Urothelium cell line (cell line): ENCODE results near the gene UBE3D.
"Not testable (repeated sequence)": the region's sequence is repeated elsewhere in the genome, so short reads cannot be mapped to it uniquely, and the experiment has no call there.

Experiments
- DNase-seq: peaks from one replicate; pipeline ENCODE4 v3.0.0; 2011; ENCODE audit warnings: low spot score, mixed read lengths
- FAIRE-seq: peaks from 2 replicates; lab custom pipeline; 2011; peaks lifted over from hg19 to GRCh38; lab: Jason Lieb, UNC

Gene UBE3D

DNA sequence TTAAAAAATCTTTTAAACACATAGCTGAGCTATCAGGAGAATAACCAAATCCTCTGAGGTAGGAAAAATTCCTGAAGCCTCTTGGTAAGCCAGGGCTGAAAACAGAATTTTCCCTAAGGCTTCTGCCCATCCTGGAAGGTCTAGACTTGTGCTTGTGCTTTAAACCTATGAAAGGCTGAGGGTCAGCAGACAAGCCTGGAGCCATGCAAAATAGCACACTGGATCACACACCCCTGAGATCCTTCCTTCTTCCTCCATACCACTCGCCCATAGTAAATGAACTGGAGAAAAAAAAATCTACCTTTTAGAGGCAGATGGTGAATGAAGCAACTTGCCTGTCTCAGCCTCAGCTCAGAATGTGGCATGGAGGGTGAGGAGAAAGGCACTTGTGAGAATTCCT, 144.4 kb downstream of the UBE3D start:
- no peak for FAIRE-seq

DNA sequence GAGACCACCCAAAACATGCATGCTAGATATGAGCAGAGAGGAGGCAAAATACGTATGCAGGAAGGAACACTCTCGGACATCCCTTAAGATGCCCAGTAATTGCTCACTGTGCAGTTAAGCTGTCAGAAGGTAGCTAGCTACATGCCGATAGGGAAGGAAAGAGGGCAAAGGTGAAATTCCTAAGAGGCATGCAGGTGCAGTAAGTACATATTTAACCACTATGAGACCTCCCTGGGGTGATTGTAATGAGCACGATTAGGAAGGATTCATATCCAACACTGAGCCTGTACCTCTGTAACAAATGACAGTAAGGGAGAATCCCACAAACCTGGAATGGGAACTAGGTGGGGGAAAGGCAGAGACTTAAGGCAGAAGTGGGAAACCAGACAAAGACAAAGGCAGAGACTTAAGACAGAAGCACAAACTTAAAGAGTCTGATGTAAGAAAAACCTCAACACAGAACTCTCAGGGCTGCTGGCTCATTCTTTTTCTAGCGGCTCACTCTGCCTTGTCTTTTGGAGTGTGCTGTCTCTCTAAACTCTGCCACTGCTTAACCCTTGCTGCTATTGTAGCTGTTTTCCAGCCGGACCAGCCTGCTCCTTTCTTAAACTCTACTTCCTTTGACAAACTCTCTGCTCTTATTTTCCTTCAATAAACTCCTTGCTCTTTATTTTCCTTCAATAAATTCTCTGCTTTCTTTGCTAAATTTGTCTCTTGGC, 148.1 kb downstream of the UBE3D start:
- DNase-seq = no peak
- FAIRE-seq = no peak

More for the DNA sequence above, 144.4 kb downstream of the UBE3D start:
- no peak for DNase-seq

DNA sequence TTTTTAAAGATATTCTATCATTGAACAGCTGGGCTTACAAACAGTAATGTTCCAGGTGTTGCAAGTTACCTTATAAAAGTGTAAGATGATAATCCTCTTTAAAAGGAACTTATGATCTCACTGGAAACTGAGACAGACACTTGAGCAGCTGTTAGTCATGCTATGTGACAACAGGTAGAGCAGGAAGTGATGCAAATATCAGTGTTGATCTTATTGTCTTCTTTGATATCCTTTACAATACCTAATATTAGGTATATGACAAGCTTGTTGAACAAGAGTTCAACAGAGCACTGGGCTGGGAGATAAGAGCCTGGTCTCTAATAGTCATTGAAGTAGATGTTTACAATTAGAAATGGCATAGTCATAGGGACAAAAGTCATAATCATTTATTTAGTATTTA, 150.0 kb downstream of the UBE3D start:
- no peak for FAIRE-seq
- DNase-seq = no peak

DNA sequence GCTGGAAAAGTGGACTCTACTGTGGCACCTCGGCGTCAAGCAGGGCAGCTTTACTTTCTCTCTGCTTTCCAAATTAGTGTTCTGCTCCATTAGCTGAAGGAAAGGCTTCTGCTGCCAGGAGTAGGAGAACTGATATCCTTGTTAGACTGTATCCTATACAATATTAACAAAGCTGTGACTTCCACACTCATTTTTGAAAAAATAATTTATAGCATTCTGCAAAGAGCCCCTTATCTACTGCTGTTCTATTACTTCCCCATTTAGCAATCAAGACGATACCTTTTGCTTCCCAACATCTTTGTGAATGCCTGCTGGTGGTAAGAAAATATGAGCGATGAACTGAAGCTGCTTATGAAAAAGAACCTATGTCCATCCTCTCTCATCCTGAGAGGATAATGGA, 151.1 kb downstream of the UBE3D start:
- FAIRE-seq (no peak), DNase-seq (no peak)

DNA sequence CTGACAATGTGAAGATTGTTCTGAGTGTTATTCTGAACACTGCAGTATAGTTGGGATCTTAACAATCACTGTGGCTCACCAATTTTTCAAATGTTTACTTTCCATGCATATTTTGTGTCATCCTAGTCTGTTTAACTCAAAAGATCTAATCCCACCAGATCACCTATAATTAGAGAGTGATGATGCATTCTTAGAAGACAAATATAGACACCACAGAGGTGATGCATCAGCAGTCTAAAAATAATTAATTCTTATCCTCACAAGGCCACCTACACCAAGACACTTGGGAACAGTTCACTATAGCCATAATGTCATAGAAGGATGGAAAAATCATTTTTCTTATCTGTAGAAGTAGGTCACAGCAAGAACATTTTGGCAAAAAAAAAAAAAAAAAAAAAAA, 154.8 kb downstream of the UBE3D start:
- FAIRE-seq (no peak), DNase-seq (no peak)

DNA sequence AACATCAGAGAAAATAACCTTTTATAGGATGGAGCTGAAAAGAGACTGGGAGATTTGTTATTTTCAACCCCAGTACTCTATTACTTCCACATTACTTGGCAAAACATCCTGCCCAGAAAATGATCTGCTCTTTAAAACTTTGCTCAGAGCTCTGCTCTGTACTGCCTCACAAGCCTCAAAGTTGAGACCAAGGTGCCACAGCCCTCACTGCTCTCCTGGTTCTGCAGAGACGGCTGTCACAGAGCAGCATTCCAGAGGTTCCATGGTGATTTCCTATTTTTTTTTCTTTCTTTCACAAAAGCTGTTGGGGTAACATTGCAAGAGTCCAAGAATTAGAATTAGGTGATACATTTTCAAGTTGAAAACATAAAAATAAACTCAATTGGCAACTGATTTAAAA, 155.2 kb downstream of the UBE3D start:
- DNase-seq (no peak), FAIRE-seq (no peak)

DNA sequence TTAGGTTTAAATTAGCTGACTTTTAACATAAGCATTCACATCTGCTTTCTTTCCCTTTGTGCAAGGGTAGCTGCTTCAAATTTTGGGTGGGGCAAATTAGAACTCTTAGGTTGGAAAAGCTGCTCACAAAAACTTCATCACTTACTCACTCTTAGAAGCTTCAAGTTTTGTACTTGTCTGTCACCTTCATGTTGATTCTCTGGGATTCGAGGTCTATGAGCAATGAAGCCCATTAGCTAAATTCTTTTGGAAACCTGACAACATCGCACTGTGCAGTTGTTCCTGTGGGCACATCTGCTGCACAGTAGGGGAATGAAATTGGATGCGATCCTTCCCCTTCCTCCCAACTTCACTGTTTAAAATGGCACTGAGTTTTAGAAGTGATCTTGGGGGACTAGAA, 156.1 kb downstream of the UBE3D start:
- FAIRE-seq (no peak), DNase-seq (no peak)

DNA sequence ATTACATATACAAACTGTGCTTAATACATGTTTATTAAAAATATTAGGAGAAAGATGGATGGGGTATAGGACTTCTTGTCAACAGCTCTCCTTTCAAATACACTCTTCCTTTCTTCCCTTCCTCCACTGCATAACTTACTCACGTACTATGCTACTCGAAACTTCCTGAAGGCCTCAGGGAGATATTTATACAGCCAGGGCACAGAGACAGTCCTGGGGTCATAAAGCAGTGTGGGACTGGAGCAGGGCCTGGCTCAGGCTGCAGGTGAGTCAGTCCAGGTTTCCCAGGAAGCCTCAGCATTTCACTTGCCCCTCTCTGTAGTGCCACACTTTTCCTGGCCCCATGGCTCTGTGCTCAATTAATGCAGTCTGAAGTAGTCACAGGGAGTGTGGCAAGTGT, 157.0 kb downstream of the UBE3D start:
- no peak for DNase-seq
- FAIRE-seq = no peak

DNA sequence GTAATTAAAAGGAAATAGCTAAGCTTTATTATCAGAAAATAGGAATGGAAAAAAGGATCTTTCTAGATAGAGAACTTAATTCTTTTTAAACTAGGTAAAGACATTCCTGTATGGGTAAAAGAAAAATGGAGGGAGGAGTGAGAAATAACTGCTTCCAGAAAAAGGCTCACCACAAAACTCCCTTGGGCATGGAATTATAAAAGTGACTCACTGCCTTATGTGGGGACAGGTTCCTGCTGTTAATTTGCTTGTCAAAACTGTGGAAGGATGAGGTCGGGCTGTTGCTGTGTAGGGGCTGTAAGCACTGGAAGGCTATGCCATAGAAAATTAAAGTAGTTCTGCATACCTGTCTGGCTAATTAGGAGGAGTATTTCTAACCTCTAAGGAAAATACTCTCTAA, 158.7 kb downstream of the UBE3D start:
- FAIRE-seq = no peak
- DNase-seq = peak; percentile 14

DNA sequence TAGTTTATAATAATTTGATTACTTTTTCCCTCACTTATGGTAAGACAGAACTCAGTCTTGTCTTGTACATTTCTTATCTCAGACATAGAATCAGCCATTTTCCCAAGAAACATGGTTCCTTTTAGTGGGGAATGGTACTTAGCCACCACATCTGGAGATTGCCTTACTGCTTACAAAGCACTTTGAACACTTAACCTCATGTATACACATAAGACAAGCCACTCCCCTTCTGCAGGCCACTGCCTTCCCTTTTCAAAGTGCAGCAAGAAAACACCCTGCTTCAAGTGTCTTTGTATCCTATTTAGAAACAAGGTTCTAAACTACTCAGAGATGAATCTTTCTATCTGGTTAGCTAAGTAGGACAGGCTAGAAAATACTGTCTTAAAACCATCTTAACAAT, 159.2 kb downstream of the UBE3D start:
- DNase-seq = no peak
- no peak for FAIRE-seq

DNA sequence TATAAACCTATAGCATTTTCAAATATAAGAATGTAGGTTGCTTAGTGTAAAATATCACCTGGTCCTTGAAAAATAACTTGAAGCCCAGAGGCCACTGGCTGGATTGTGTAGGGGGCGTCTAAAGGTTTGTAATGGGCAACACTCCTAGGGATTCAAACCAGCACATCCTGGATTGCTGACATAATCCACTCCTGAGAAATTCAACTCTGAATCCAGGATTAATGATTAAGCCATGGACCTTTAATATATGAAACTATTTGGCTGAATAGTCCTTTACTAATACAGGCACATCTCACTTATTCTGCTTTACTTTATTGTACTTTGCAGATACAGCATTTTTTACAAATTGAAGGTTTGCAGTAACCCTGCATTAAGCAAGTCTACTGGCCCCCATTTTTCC, 160.8 kb downstream of the UBE3D start:
- DNase-seq (no peak), FAIRE-seq (no peak)

DNA sequence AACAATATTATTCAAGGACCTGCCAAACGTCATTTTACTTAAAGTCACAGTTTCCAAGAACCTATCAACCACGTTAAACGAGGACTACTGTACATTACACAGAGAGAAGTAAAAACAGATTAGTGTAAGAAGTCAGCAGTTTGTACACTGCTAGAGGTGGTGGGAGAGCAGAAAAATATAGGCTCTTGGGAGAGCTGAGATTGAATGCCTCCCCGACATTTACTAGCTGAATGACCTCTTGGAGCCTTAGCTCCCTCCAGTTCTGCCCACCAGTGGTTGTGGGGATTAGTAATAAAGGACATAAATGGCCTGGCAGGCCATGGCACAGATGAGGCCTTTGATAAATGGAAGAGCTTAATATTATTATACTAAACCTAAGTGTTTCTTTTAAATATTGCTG, 161.4 kb downstream of the UBE3D start:
- no peak for FAIRE-seq
- DNase-seq = no peak

DNA sequence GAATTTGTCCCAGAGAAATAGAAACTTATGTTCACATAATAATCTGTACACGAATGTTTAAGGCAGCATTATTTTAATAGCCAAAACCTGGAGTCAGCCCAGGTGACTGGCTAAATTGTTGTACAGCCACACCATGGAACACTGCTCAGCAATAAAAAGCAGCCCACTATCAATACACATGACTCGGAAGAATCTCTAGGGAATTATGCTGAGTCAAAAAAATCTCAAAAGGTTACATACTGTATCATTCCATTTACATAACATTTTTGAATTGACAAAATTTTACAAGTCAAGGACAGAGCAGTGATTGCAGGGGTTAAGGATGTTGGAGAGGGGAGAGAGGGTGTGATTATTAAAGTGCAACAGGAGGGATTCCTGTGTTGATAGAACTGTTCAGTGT, 163.4 kb downstream of the UBE3D start:
- FAIRE-seq (no peak), DNase-seq (no peak)

DNA sequence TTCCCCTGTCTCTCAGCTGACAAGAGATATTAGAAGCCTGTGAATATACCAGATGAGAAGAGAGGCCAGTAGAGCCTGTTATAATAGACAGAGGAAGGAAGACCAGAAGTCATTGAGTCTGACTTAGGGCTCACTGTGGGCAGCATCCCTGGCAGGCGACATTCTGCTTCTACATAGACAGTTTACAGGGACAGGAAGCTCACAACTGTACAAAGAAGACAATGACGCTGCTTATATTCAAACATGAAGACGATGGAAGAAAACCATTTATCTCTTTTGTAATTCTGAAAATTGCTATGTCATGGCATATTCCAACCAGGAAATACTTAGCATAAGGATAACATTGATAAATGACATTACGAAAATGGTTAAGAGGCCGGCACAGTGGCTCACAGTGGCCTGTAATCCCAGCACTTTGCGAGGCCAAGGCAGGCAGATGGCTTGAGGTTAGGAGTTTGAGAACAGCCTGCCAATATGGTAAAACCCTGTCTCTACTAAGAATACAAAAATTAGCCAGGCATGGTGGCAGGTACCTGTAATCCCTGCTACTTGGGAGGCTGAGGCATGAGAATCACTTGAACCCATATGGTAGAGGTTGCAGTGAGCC, 170.9 kb downstream of the UBE3D start:
- FAIRE-seq = no peak
- DNase-seq = no peak

DNA sequence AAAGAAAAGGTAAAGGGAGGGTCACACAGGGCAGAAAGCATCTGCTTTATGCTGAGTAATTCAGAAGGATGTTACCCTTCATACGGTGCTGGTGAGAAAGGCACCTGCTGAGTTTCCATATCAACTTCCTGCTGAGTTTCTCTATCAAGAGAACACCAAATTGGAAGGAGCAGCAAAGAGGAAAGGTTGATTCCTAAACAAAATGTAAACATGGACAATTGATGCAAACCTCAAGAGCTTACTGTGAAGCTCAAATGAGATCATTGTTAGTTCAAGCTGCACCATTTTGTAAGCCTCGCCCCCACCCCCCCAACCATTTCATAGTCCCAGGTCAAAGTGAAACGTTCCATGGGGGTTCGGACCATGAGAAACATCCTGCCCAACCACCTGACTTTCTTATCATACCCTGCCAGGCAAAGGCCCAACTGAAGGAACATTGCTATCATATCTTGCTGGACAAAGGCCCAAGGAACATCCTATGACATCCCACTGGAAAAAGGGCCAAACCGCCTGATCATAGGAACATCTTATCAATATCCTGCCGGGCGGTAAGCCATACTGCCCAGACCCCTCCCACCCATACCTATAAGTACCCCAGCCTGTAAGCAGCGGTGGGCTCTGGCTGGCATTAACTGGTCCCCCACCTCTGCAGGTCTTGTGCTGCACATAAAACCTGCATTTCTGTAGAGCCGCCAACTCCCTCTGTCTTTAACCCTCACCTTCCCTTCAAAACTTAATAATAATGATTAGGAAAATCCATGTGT, 171.6 kb downstream of the UBE3D start:
- FAIRE-seq (no peak), DNase-seq (no peak)

DNA sequence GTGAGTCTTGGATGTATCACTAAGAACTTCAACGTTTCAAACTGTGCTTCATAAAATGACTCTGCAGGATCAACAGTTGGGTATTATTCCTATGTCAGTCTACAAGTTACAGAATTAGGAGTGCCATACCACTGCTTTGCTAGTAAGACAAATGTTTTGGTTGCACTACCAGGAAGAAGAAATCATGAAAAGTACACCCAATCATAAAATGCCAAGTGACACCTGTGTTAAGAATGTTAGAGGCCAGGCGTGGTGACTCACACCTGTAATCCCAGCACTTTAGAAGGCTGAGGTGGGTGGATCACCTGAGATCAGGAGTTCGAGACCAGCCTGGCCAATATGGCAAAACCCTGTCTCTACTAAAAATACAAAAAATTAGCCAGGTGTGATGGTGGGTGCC, 174.1 kb downstream of the UBE3D start:
- not testable (repeated sequence) for FAIRE-seq, DNase-seq

DNA sequence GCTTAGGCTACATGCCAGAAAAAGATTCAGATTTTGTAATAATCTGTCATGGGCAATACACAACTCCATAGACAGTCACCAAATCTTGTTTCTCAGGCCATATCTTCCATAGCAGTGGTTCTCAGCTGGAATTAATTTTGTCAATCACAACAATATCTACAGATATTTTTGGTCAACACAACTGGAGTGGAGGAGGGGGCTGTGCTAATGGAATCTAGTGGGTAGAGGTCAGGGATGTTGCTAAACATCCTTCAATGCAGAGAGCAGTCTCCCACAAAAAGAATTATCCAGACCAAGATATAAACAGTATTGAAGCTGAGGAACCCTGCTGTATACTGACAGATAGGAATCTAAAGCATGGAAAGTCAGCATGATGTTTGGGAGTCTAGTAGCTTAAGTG, 174.6 kb downstream of the UBE3D start:
- no peak for DNase-seq
- FAIRE-seq = no peak

DNA sequence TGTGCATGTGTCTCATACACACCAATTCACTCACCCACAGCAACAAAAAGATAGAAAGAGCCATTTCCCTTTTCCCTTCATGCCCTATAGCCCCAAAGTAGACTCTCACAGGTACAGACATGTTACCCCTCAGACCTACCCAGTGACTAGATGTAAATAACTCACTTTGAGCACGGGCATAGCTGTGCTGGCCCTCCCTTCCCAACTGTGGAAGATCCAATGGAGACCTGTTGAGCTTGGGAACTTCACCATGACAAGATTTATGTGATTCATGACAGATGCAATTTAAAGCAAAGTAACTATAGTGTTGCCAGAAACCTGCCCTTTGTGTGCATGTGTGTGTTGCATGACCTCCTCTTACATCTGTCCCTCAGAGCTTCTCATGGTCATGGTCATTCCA, 175.4 kb downstream of the UBE3D start:
- DNase-seq = no peak
- no peak for FAIRE-seq

DNA sequence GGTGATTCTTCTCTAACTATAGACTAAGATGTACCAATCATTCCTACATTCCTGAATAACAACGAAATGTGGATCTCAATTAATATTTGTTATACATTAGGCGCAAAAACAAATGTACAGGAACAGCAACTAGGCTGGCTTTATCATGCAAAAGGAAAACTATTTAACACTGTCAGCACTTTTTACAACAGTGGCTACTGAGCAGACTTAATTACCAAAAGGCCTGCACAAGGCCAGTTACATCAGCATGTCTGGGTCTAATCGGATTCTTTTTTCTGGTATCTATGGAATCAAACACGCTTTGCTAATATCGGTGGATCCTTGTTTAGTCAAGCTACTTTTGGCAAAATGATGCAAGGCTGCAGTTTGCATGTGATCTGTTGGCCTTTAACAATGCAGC, 176.5 kb downstream of the UBE3D start:
- FAIRE-seq = no peak

DNA sequence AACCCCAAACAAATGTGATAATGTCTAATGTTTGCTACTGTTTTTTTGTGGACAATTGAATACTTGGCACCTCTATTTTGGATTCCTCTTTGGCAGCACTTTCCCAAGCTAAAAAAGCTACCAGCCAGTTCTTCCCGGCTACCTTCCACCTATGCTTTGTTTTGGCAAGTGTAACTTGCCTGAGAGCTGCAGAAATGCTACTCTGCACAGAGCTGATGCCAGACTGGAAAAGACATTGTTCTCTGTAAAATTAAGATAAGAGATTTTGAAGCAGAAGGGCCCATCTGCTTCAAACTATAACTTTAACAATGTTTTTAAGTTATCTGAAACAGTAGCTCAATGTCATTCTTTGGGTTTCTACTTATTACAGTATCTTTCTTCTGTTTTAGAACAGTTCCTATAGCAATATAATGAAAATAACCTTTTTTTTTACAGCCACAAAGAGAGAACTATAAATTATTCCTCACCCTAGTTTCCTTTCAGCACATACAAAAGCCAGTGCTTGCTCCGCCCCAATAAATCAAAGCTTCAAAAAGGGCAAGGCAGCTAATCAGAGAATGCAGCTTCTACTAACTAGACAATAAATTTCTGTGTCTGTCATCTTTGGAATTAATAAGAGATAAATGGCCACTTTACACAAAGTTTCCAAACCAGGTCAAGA, 183.1 kb downstream of the UBE3D start:
- no peak for DNase-seq
- FAIRE-seq = no peak

More for the DNA sequence above, 176.5 kb downstream of the UBE3D start:
- no peak for DNase-seq

DNA sequence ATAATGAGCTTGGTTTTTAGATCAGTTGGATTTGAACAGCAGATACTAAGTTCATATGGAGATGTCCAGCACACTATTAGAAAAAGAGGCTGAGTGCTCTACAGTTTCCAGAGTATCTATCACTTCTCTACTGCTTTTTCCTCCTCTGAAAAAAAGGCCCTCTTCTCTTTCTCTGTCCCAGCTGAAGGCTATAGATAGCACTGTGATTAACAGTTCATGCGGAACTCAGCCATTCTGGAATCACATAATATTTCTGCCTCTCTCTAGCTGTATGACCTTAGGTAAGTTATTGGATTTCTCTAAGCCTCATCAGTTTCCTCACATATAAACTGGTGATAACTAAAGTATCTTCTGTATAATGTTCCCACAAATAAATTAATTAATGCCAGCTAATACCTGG, 184.1 kb downstream of the UBE3D start:
- DNase-seq (no peak), FAIRE-seq (no peak)

DNA sequence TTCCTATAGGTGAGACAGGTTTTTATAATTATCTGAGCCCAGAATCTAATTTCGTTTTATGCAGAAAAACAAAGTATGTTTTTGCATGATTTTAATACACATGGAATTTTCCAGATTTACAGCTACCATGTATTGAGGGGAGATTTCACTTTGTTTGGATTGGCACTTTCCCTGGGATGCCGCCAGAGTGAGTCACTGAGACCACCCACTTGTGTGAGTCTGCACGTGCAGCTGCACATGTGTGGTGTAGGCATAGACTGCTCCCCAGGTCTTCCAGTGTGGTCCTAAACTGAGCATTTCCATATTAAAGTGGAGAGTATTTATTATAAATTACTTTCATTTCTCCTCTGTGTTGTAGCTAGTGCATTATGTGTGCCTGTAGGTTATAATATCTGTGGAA, 186.8 kb downstream of the UBE3D start:
- no peak for FAIRE-seq

More for the DNA sequence above, 186.8 kb downstream of the UBE3D start:
- DNase-seq = peak; percentile 35
